Central memory CD4-positive, alpha-beta T cell (primary cell): Measurements from ENCODE around the gene CNTNAP2.

Experiments
- DNase-seq: peaks from one replicate; pipeline ENCODE4 v3.0.0; 2022

Gene CNTNAP2

DNA sequence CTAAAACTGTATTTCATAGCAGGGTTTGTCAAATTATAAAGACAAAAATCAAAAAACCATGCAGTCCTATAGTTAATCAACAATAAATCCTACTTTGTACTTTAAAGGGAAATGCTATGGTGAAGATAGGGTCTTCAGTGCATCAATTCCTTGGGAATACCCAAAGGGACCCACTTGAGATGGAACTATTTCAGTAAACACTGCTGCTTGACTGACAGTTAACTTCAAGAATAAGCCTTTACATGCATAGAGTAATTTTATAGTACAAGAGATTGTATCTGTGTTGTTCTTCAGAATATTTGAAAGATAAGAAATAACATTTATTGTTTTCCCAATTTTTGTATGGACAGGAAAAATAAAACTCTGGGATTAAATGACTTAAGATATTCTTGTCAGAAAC is 1179.6 kb downstream of the CNTNAP2 start:
- DNase-seq: no peak

DNA sequence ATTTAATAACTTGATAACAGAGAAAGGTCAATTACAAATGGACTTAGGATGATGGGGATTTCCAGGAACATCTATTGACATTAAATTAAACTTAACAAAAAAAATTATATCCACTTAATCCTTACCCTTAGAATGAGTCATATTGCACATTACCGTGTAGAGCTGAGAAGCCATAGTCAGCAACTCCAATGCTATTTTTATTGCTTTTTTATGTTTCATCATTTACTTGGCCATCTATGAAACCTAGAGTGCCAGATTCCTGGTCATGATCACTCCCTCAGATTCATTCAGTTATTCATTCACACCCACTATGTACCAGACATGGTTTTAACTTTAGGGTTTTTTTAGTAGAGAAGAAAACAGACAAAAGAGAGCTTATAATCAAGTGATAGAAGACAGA is 1180.4 kb downstream of the CNTNAP2 start:
- no peak for DNase-seq

DNA sequence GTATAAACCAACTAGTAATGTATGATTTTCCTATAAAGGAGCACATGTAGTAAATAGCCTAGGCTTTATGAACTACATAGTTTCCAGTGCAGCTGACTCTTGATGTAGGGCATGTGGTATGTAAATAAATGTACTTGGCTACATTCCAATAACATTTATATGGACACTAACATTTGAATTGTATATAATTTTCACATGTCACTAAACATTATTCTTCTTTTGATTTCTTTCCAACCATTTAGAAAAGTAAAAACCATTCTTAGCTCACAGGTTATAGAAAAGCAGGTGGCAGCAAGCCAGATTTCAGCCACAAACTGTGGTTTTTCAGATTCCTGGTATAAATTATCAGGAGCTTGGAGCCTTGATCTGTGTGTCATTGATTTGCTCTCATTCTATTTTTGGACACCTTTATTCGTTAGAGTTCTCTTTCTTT is 1182.0 kb downstream of the CNTNAP2 start:
- no peak for DNase-seq

DNA sequence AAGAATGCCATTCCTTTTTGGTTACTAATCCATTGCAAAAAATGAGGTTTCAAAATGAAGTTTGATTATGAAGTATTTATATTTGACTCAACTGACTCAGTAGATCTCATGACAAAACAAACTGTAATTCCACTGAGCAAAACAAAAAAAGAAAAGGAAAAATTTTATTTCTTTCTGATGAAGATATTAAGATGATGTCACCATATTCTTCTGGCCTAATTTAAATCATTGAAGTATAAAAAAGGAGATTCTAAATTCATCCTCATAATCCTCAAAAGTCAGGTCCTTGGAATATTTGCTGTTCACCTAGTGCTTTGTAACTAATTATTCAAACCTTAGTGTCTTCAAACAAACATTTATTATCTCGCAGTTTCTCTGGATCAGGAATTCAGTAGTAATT is 1183.7 kb downstream of the CNTNAP2 start:
- DNase-seq: no peak

DNA sequence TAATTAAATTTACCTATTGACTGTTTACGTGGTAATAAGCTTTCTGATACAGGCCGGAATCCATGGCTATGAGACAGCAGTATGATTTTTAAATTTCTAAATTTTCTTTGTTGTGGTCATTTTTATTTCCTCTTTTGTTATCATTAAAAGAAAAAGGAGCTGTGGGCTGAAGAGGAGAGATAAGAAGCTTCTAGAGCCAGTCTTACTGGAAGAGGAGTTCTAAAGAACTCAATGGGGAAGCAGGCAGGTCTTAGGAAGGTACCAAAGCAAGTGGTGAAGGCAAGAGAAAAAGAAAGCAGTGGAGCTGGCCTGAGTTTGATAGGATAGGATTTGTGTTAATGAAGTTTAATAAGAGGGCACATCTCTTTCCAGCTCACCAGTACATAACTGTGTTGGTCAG is 1187.8 kb downstream of the CNTNAP2 start:
- DNase-seq: no peak

DNA sequence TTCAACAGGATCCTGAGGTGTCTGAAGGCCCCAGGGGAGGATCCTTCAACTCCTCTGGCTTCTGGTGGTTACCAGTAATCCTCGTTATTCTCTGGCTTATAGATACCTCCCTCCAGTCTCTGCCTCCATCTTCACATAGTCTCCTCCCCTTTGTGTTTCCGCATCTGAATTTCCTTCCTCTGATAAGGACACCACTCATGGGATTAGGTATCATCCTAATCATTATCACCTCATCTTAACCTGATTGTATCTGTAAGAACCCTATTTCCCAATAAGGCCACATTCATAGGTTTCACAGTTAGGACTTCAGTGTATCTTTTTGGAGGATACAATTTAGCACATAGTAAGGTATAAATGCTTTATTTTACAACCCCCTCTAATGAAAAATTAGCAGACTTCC is 1189.2 kb downstream of the CNTNAP2 start:
- DNase-seq: no peak

DNA sequence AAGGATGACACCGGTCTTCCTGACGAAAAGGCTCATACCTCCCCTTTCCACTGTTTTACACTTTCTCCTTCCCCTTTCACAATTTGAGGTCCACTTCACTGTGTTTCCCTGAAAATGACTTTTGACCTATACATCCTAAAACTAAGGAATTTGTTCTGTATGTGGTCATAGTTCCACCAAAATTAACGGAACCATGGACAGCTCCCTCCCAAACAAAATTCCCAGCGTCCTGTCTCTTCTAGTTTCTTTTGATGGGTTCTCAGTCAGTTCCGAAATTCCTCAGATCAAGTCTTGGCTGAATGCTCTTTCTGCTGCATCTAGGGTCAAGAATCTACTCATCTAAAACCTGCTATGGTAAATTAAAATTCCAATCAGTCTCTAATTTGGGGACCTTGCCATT is 1191.9 kb downstream of the CNTNAP2 start:
- no peak for DNase-seq

DNA sequence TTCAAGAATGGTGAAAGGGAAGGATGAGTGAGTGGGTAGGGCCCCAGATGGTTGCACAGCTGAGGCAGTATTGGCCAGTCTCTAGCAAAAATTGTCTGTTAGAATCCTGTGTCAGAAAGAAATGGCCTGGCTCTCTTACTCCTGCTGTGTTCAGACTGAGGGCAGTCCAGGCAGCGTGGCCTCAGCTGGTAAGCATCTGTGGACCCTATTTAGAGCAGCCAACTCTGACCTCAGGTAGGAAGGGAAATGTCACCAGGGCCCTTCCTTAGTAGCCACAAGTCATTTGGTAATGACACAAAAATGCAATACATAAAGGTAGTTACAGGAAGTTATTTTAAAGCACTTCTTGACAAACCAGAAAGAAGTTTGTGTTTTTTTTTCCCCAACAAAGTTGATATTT is 1194.7 kb downstream of the CNTNAP2 start:
- no peak for DNase-seq

DNA sequence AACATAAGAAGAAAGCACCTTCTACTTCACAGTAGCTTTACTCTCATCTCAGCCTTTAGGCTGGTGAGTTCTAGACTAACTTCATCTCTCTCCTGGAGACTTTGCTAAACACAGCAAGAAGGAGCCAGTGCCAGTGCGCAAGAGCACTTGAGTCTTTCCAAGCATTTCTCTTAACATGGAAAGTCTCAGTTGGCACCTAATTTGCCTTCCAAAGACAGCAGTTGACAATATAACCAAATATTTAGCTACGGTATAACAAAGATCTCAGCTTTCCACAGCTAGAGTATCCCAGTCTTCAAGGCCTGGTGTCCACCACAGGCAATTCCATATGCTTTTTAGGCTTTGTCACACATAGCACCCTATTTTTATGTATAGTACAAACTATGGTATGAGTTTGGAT is 1204.9 kb downstream of the CNTNAP2 start:
- no peak for DNase-seq

DNA sequence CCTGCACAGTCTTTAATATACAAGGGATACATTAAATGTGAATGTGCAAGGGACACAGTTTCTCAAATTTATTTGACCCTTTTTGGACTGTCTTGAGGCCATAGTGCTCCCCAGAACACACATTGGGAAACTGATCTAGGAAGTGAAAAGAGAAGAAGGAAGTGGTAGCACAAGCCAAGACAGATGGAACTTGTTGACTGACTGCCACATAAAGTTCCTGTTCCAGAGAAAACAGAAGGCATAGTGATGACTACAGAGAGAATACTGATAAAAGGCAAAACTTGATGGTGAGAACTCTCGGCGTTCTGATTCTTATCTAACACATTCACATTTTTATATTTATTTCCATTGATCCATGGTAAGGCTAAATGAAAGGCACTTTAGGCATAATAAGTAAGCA is 1216.4 kb downstream of the CNTNAP2 start:
- no peak for DNase-seq

DNA sequence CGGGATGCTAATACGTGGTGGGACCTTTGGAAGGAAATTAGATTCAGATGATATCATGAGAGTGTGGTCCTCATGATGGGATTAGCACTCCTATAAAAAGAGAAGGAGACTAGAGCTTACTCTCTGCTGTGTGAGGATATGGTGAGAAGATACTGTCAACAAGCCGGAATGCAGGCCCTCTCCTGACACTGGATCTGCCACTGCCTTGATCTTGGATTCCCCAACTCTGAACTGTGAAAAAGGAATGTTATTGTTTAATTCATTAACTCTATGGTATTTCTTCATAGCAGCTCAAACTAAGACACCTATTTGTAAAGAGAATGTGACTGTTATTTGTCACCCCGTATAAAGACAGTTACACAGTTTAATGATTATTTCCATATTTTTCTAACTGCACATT is 1246.5 kb downstream of the CNTNAP2 start:
- no peak for DNase-seq

DNA sequence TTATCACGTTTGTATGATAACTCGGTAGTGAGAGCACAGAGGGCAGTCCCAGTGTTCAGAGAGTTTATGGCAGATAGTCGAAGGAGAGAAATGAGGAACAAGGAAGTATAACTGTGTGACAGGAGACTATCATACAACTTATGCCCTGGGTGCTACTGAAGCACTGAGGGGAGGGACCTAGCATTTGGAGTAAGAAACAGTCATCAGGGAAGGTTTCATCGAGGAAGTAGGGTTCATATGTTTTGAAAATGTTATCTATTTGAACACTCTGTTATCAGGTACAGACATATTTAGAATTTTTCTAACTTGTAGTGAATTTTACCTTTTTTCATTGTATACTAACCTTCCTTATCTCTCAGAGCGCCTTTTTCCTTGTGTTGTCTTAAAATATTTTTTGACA is 1259.6 kb downstream of the CNTNAP2 start:
- DNase-seq: no peak

DNA sequence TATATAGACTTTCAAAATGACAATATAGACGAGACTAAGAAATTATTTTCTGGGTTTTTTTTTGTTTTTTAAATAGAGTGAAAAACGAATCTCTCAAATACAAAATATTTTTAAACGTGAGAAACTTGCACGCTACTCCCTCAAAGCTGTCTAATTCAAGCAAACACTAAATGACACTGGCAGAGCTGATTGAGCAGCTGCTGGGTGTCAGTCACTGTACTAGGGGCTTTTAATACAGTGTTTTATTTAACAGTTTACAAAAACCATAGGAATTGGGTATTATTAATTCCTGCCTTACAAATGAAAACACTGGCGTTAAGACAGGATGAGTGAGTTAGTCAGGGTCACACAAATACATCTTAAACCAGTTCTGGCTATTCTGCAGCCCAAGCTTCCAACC is 1264.3 kb downstream of the CNTNAP2 start:
- DNase-seq: no peak

DNA sequence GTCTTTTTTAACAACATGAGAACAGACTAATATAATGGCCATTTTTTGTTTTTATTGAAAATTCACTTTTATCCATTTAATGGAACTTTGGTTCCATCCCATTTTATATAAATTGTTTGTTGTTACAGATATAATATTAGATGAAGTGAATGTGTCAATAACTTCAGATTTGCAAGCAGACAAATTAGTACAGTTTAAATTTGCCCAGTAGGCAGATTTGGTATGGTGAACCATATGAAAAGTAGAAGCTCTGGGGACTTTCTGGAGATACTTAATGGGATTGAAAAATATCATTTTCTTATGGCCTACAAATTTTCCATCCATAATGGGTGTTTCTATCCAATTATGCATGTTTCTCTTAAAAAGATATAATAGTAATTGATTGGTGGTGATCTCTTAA is 1277.7 kb downstream of the CNTNAP2 start:
- no peak for DNase-seq

DNA sequence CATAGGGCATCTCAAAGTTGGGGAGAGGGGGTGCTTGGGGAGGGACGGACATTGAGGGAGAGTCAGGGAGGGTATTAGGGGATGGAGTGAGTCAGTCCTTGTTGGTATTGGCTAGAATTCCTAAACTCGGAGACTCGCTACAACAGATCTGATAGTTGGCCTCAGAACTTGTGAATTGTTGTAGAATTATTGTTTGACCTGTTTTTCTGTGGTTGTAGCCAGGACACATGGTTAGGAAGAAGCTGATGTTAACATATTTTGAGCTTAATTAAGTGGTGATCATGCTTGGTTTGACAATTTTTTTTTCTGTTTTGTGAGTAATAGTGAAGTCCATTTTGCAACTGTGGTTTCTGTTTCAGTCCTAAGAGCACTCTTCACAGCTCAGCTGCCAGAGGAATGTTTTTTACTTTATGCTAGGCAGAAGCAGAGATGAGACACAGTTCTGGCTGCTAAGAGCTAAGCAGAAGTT is 1283.7 kb downstream of the CNTNAP2 start:
- no peak for DNase-seq

DNA sequence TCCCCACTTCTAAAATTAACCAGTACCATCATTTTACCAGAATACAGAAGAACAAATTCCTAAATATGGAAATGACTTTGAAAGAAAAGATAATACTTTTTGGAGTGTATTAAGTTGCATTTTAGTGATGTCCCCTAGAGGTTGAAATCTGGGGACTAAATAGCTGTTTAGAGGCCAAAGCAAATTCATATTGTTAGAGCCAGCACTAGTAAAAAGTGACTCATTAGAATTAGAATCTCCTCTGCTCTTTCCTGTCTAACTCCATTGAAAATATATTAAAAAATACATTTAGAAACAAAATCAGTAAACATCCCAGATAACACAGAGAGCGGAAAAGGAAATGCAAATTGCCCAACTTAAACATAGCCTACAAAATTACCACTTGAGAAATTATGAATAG is 1284.3 kb downstream of the CNTNAP2 start:
- no peak for DNase-seq

DNA sequence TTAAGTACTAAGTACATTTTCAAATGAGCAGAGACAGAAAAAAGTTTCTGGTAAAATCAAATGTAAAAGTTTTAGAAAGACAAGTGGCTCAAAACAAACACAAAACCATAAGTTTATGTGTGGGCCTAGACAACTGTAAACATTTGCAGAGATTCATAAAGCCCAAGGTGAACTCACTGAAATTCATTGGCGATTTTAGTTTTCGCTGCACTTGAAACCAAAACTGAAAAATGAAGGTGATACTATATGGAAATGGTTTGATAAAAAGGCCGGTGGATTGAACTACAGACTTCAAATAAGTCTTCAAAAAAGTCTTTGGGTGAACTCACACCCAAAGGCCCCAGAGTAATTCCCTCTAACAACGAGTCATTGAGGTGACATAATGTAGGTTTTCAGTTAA is 1289.0 kb downstream of the CNTNAP2 start:
- DNase-seq: no peak

DNA sequence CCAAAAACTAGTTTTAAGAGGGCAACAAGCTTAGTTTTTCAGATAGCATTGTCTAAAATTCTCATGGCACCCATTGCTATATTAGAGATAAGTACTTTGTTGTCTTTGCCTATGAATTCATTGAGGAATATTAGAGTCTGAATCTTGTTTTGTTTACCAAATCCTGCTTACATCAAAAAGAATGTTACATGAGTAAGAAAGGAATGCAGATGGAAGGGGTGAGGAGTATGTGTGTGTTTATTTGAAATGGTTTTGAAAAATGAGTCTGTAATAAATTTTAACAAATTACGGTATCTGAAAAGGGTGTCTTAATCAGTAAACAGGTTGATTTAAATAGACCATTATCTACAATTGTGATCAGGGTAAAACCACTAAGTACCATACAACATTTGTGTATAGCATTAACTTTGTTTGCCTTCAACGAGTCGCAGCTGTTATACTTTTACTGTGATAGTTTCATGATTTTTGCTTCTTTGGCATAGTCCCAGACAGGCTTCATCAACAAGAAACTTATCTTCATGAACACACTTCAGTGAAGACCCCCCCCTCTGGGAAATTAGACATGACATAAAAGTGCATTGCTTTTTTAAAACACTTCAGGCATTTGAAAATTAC is 1290.0 kb downstream of the CNTNAP2 start:
- DNase-seq: no peak

DNA sequence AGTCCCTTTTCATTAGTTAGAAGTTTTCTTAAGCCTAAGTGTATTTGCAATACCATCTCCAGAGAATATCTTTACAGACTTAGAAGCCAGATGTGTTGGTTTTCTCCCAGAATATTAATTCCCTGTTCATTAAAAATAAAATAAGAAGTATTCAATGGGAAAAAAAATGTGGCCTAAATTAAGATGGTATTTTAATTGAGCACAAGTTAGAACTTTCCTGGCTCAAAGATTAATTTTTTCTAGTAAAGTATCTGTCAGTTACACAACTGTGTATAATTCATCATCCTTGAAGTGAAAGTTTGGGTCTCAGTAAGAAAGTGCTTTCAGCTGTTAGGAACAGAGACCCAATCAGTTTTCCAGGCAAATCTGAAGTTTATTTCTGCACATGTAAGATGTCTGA is 1294.5 kb downstream of the CNTNAP2 start:
- DNase-seq: no peak

DNA sequence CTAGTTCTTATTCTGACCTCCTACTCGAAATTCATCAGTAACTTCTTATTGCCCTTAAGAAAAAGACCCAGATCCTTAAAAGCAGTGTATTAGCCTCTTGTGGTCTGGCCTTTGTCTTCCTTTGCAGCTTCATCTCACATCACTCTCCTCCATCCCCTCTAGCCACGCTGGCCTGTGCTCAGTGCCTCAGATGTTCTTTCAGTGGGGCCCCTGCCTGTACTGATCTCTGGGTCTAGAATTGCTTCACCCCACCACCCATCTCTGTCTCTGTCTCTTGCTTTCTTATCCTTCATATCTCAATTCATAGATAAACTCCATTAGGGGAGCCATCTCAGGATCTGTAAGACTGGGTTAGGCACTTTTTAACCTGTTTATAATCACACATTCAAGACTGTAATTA is 1295.5 kb downstream of the CNTNAP2 start:
- DNase-seq: no peak

DNA sequence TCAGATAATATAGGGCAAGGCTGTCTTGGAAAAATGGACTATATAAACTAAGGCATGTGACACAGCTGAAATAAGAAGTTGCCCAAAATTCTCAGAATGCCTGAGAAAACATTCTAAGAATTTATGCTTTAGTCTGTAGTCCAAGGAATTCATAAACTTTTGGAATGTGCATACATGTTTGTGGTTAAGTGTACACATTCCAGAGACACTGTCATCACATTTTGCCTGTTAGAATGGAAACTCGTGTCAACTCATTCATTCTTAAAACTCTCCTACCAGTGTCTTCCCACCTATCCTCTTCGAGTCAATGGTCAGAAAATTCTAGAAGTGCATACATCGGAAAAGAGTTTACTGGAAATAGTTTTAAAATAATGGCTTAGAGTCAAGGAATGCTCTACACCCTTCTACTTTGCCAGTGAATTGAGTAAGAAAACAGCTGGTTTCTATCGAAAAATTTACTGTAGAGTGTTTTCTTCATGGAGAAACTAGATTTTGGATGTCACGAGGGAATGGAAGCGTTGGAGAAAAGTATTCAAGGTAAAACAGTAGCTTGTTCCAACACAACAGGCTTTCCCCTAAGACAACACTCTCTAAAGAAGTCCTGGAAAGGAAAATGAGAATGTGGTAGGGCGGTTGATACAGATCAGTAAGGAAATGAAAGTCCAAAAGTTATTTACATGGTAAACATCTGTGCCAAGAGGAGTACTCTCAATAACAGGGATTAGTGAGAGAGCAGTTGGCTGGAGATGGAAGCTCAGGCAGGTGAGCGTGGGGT is 1296.4 kb downstream of the CNTNAP2 start:
- no peak for DNase-seq

DNA sequence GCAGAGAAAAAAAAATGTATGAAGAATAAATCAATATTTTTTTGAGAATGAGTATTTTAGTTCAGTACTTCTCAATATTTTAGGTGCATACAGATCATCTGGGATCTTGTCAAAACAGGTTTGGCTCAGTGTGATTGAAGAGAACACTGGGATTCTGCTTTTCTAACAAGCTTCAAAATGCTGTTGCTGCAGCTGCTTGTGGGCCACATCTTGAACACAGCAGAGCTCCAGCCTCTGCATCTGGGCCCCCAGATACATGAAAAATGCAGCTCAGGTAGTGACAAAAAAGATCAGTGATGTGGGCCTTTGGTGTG is 1296.9 kb downstream of the CNTNAP2 start:
- DNase-seq: no peak

DNA sequence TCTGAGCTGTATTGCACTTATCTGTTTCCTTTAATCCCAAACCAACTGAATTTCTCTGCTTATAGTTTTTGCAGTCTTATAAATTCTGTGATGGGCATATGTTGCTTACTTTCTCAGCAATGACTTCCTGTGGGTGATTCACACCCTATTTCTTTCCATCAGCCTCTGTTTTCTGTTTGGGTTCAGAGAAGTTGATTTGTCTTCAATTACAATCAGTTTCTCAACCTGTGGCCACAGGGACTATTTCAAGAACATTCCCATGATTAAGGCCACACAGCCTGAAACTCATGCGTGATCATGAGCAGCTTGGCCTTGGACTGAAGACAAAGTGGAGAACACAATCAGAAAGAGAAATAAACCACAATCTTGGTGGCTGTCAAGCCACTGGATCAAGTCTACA is 1299.4 kb downstream of the CNTNAP2 start:
- no peak for DNase-seq

DNA sequence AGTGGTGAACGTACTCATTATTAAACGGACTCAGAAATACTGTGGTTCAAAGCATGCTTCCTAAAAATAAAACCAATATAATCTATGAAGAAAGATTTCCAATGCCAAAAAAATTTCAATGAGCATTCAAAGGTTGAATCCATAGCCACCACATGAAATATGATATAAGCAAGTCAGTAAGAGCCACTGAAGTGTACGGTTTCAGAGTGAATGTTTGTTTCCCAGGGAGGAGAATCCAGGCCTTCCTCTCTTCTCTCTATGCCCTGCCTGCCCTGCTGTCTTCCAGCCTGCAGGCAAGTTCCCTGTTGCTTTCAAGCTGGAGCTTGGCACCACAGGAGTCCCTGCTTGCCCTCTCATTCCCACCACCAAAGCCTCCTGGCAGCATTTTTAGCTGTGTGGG is 1302.4 kb downstream of the CNTNAP2 start:
- DNase-seq: no peak

DNA sequence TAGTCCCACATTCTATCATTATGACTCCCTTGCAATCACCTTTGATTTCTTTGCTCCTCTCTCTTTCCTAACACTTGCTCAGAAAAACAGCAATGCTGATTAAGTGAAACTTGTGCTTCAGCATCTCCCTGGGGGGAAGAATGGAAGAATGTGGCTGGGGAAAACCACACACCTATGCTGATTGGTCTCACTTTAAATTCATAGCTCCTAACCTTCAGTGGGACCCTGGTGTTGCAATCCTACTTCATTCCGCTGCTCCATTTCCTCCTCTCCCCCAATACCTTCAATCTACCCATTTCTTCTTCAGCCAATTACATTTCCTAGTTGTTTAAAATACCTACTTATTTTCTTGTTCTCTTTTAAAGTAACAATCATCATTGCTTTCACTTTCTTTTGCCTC is 1307.3 kb downstream of the CNTNAP2 start:
- DNase-seq: no peak
